ENCODE results near the gene HSD17B10. TPM values are rescaled to one million over a fixed set of nuclear protein-coding genes. Genes with fewer than 3 reads are reported as not detected.

HSD17B10 gene
- total RNA-seq, 4 donors from 2014 or later, result 72.7 to 105 (median 94.3) TPM

GRCh38 chrX:53429755-53430154, 4.4 kb downstream of the HSD17B10 start:
- Histone ChIP-seq H3K4me3 (no peak overlapping the region), H3K4me1 (peaks cover 6 to 16% (median 10%) of the 10 kb centered on the region in 4 donors), H3K36me3 (peaks cover 0 to 33% (median 28%) of the 10 kb centered on the region in 4 donors), H3K27ac (replicated peaks in 1 of 4) (no peak overlapping the region), H3K27me3 (no peaks in the 10 kb centered on the region), H3K9me3 (no peaks in the 10 kb centered on the region)
- WGBS, result 90% methylated on average over 8 of the region's 8 CpGs
- no peak for DNase-seq (ENCODE audit: extremely low spot score)
- intact Hi-C loops (cut with DNase I), result loop anchor here (10.0 kb wide), 1 partner anchor 205 kb away; the partner anchor contains the start of gene KDM5C
- TF ChIP-seq, protein P1, sequence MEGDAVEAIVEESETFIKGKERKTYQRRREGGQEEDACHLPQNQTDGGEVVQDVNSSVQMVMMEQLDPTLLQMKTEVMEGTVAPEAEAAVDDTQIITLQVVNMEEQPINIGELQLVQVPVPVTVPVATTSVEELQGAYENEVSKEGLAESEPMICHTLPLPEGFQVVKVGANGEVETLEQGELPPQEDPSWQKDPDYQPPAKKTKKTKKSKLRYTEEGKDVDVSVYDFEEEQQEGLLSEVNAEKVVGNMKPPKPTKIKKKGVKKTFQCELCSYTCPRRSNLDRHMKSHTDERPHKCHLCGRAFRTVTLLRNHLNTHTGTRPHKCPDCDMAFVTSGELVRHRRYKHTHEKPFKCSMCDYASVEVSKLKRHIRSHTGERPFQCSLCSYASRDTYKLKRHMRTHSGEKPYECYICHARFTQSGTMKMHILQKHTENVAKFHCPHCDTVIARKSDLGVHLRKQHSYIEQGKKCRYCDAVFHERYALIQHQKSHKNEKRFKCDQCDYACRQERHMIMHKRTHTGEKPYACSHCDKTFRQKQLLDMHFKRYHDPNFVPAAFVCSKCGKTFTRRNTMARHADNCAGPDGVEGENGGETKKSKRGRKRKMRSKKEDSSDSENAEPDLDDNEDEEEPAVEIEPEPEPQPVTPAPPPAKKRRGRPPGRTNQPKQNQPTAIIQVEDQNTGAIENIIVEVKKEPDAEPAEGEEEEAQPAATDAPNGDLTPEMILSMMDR (IDR thresholded peaks at IDR 0.05), result no peak
- TF ChIP-seq POLR2AphosphoS5 (IDR thresholded peaks at IDR 0.05) (no peak), EP300 (IDR thresholded peaks at IDR 0.05) (no peak), POLR2A (IDR thresholded peaks at IDR 0.05; ENCODE audit: low read depth) (no peak)

DNA sequence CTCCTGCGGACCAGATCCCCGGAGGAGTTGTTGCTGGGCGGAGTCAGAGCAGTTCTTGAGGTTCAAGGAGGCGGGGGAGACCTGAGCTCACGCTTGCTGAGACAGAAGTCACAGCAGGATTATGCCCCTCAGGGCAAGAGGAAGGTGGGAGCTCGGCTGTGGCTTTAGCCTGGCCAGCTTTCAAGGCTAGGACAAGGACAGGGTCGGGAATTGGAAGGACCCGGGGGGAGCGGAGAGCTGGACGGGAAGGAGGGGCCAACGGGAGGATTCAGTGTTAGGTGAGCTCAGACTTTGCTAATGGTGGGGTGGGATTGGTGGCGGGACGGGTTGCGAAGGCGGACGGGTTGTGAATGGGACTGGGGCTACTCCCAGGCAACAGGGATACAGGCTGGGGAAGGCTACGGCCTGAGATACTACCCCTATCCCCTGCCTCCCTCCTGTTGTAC, 11.3 kb downstream of the HSD17B10 start, which contains the start of gene RIBC1:
TSS of gene RIBC1 (plus strand) at position 13 of the 446 bp plus-strand sequence. CDS start 3,404 bp downstream, outside the sequence.
- no peaks in the 10 kb centered on the region for H3K9me3 ChIP-seq
- no peaks in the 10 kb centered on the region for H3K36me3 ChIP-seq
- no peak for DNase-seq (ENCODE audit: extremely low spot score)
- TF ChIP-seq, protein P1 (IDR thresholded peaks at IDR 0.05), result no peak
- no peaks in the 10 kb centered on the region for H3K27me3 ChIP-seq
- peak within 1 kb of the TSS; percentile 62 to 94 (median 68) for H3K4me3 ChIP-seq
- intact Hi-C loops (cut with DNase I), result loop anchor here (10.0 kb wide), 1 partner anchor 198 kb away; the partner anchor contains the start of gene KDM5C
- peaks cover 15 to 28% (median 24%) of the 10 kb centered on the region in 4 donors for H3K4me1 ChIP-seq
- 5% methylated on average over 17 of the region's 17 CpGs for WGBS
- peak within 1 kb of the TSS; percentile 87 to 94 (median 90) for H3K27ac ChIP-seq (replicated peaks in 1 of 4)

DNA sequence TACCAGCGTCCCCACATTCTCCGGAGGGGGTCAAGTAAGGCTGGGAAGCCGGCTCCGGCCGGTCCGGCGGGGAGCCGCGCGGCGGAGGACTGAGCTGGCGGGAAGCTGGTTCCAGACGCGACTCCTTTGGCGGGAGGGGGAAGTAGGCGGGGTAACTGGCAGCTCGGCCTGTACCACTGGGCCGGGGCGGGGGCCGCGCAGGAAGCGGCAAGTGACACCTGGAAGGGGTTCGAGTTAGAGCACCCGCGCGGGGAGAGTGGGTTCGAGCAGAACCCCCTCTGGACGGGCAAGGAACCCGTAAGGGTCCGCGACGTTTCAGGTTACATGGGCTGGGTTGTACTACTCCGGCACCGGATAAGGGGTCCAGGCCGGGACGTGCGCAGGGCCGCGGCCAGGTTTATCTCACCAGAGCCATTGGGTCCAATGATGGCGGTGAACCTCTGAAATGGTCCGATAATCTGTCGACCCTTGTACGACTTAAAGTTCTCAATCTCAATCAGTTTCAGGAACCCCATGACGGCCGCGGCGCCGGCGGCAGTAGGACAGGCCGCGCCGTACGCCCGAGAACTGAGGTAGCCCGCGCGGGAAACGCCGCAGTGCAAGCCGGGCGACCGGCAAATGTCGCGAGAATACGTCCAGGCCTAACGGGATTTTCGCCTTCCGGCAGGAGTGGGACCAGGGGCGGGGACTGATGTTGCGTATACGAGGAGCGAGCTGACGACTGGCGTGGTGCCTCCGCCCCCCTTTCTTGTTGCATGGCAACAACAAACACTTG, 11.9 kb downstream of the HSD17B10 start, which contains the start of gene SMC1A:
TSS of gene SMC1A (minus strand) at position 569 of the 775 bp plus-strand sequence. CDS start at position 515, 54 bp downstream.
- Histone ChIP-seq H3K4me1 (peaks cover 15 to 28% (median 24%) of the 10 kb centered on the region in 4 donors), H3K4me3 (peak within 1 kb of the TSS; percentile 62 to 94 (median 68)), H3K9me3 (no peaks in the 10 kb centered on the region), H3K36me3 (no peaks in the 10 kb centered on the region), H3K27me3 (no peaks in the 10 kb centered on the region), H3K27ac (replicated peaks in 1 of 4) (peak within 1 kb of the TSS; percentile 87 to 94 (median 90))
- TF ChIP-seq POLR2AphosphoS5 (IDR thresholded peaks at IDR 0.05) (peak; percentile 86 to 90), EP300 (IDR thresholded peaks at IDR 0.05) (no peak), POLR2A (IDR thresholded peaks at IDR 0.05; ENCODE audit: low read depth) (peak; percentile 6)
- TF ChIP-seq, protein P1 (IDR thresholded peaks at IDR 0.05), result no peak
- WGBS, result under 1% methylated on average over 27 of the region's 75 CpGs
- DNase-seq (ENCODE audit: extremely low spot score), result peak; percentile 96
- intact Hi-C loops (cut with DNase I), result loop anchor here (10.0 kb wide), 1 partner anchor 197 kb away; the partner anchor contains the start of gene KDM5C

DNA sequence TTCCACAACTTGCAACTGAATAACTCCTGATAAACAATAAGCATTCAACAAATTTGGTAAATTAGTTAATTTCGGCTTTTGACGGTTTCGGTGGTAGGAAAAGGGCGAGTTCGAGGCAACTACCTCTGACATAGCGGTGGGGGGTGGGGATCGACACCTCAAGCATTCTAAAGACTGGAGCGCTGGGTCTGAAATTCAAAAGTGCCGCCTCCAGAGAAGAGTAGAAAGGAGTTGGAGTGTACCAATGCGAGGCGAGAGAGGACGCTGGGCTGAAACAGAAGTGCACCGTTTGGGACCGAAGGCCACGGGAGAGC, 12.4 kb downstream of the HSD17B10 start:
- peak overlapping the region; percentile 62 to 94 (median 68) for H3K4me3 ChIP-seq
- H3K4me1 ChIP-seq, result peaks cover 15 to 28% (median 24%) of the 10 kb centered on the region in 4 donors
- intact Hi-C loops (cut with DNase I), result loop anchor here (10.0 kb wide), 1 partner anchor 197 kb away; the partner anchor contains the start of gene KDM5C
- H3K36me3 ChIP-seq, result no peaks in the 10 kb centered on the region
- H3K9me3 ChIP-seq, result no peaks in the 10 kb centered on the region
- no peak for DNase-seq (ENCODE audit: extremely low spot score)
- TF ChIP-seq POLR2A (IDR thresholded peaks at IDR 0.05; ENCODE audit: low read depth) (no peak), POLR2AphosphoS5 (IDR thresholded peaks at IDR 0.05) (no peak), EP300 (IDR thresholded peaks at IDR 0.05) (no peak)
- TF ChIP-seq, protein P1 (IDR thresholded peaks at IDR 0.05), result no peak
- H3K27me3 ChIP-seq, result no peaks in the 10 kb centered on the region
- WGBS, result 3% methylated on average over 12 of the region's 15 CpGs
- H3K27ac ChIP-seq (replicated peaks in 1 of 4), result peak overlapping the region; percentile 87 to 94 (median 90)

Measured in esophagus muscularis mucosa (tissue), 4 donors.